GM21515 (cell line): ENCODE results near the gene SORL1-AS1.

Source experiments
- ATAC-seq: cut with Tn5 transposase; IDR thresholded peaks from one replicate; pipeline ENCODE4 v1.9.1; 2021; ENCODE audit not compliant: unreplicated experiment

SORL1-AS1 gene

DNA sequence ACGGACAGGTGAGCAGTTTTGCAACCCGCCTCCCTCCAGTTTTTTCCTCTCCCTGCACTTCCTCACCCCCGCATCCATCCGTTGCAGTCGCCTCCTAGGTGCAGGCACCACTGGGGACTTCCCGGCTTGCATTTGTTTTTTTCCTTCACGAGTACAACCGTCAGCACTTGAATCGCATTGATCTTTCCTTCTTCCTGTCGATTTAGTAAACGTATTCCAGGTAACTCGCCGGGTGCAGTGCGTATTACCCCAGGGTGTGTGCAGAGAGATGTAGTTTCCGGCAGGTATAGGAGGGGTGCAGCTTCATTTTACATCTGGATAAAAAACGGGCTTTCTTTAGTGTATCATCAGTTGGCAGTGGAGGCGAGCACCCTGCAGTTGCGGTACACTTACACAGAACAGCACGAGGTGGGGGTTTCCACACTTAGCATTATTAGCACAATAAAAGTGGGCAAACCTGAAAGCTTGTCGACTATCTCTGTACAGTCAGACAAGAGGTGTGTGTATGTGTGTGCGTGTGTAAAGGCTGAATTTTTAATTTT, at the start of gene SORL1-AS1:
SORL1-AS1 (minus strand) TSS at position 359 of the 542 bp plus-strand sequence.
- ATAC-seq, result peak; percentile 19

DNA sequence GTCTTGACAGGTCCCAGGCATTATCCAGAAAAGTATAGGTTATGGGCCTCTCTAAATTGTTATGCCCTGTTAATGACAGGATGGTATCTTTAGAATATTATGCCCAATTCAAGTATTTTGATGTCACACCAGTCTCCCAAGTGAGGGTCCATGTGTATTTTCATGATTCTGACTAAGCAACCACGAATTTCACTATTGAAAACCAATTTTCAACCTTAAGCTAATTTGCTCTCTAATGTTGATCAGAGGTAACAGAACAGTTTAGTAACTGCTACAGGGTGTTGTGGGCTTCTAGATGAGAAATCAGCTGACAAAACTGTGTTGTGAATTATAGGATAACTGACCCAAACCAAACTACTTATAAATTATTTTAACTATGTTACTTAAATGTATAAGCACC, 48.0 kb upstream of the SORL1-AS1 start:
- ATAC-seq, result no peak

- ATAC-seq, result no peak
These were observed 47.5 kb upstream of the SORL1-AS1 start for GRCh38 chr11:121500275-121500674.

DNA sequence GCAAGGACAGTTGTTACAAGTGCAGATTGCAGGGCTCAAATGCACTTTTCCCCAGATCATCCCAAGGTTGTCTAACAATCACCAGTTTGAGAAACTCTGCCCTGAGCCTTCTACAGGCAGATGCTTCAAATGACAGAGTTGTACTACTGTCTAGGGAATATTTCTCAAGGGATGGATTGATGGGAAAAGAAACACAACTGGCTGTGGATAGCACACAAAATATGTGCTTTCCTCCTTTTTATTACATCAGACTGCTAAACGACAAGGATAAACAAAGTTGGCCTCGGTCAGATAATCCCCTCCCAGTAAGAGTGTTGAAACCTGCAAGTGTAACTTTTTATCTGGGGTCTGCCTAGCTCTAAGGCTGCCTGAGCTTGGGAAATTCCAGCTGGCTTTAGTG, 46.6 kb upstream of the SORL1-AS1 start:
- ATAC-seq, result no peak

- no peak for ATAC-seq
These were observed 44.6 kb upstream of the SORL1-AS1 start for GRCh38 chr11:121497176-121497998.

- ATAC-seq, result peak; percentile 63
These were observed 41.8 kb upstream of the SORL1-AS1 start for GRCh38 chr11:121494355-121495099.

DNA sequence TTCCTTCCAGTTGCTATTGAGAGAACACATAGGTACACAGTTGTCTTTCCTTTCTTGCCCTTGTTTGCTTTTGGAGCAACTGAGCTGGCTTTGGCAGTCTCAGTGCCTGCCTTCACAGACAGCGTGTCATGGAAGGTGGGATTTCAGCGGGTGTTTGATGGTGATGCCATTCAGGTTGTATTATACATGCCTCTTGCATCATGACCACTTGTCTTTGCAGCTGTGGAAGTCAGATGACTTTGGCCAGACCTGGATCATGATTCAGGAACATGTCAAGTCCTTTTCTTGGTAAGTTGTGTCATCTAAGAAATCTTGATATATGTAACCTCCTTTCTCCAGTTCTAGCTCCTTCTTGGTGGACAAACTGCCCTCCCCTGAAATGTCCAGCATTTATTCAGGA, 37.1 kb upstream of the SORL1-AS1 start:
- ATAC-seq, result no peak

DNA sequence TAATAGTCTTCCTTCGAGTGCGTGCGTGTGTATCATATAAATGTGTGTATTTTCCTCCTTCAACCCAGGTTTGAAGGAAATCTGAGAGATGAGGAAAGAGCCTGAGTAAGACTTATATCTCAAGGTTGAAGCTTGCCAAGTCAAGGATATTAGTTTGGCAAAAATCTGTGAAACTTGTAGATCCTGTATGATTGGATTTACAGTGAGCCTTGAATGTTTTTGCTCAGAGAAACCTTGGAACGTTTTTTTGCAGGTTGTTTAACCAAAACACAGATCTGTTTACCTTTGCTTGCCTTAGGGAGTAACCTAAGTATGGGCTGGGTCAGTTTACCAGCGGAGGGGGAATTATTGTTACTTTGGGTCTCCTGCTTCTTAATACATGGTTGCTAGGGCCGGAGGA, 35.9 kb upstream of the SORL1-AS1 start:
- ATAC-seq, result no peak

- ATAC-seq, result no peak
These were observed 35.4 kb upstream of the SORL1-AS1 start for GRCh38 chr11:121488170-121488569.

DNA sequence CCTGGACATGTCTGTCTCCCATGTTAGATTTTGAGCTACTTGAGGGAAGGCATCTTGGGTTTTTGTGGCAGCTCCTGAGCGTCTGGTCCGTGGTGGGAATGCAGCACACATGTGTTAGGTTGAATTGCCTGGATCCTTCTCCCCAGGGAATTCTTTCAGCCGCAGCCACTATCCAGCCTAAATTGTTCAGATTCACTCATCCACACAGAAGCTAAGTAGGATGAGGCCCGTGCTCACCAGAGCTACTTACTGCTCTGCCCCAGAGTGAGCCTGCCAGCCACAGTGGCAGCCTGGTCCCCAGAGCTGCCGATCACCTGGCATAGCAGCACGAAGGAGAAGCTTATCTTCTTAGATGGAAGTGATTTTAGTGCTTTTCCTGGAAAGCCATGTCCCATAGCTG, 34.4 kb upstream of the SORL1-AS1 start:
- no peak for ATAC-seq

DNA sequence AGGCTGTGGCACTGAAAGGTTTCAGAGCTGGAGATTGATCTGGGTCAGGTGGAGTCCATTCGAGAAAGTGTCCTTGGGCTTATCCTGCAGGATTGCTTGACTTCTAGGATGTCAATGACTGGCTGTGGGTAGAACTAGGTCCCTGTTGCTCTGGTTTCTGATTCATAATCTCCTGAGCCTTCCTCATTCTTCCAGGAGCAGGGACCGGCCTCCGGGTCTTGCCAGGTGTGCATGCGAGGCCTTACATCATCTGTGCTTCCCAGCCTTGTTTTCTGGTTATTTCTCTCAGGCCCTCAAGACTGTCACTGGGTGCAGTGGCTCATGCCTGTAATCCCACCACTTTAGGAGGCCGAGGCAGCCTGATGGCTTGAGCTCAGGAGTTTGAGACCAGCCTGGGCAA, 33.3 kb upstream of the SORL1-AS1 start:
- no peak for ATAC-seq

- no peak for ATAC-seq
These were observed 32.4 kb upstream of the SORL1-AS1 start for GRCh38 chr11:121485216-121485615.

DNA sequence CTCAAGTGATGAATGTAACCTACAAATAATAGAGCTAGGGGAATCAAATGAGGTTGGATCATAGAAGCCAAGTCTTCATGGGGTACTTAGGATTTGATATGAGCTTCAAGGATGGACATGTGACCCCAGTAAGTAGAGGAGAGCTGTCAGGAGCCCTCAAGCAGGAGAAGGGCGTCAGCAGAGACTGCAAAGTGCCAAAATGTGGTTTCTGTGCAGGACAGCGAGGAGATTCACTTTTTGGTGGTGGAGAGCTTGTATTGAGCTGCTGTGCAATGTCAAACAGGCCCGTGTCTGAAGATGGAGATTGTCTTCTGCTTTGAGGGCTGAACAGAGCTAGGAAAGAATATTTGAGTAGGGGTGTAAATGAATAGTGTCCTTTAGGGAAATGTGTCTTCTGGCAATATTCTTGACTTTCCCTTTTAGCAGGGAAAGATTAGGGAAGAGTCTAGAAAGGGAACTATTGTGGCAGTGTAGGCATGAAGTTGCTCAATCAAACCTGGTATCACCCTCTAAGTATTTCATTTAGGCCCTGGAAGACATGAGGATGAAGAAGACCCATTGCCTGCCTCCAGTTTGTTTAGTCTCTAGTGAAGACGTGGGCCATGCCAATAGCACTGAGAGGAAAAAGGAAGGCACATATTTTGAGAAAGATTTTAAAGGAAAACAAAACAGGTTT, 31.2 kb upstream of the SORL1-AS1 start:
- ATAC-seq, result no peak

DNA sequence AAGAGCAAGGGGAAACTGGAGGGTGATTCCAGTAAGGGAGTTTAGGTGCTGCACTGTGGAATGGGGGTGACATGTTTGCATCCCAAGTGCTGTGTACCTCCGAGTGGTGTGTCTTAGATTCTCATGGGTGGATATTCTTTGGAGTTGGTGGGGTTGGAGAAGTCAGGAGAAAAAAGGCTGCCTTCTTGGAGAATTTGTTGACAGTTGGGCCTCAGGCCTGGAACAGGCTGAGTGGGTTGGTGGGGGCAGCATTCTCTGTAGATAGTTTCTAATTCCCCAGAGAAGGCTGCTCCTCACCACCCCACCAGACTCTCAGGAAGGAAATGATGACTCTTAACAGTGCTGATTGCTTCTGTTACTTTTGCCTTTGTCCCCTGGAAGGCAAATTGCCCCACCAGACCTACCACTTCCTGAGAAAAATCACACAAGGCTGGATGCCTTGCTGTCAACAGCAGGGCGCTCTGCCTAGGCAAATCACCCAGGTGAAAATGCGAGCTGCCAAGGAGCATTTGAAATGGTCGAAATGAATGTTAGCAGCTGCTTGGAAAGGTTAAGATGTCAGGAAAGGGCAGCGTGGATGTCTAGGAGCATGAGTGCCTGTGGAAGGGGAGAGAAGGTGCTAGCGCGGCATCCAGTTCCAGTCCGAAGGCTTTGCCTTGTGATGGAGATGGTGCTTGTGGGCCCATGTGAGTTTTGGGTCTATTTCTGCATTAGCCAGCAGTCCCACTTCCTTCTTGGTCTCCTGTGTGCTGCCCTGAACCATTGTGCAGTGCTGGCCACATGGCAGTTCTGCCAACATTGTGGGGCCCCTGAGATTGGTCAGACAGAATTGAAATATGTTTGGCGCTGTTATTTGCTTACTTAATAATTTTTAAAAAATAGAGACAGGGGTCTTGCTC, 29.7 kb upstream of the SORL1-AS1 start:
- ATAC-seq, result peak; percentile 78

DNA sequence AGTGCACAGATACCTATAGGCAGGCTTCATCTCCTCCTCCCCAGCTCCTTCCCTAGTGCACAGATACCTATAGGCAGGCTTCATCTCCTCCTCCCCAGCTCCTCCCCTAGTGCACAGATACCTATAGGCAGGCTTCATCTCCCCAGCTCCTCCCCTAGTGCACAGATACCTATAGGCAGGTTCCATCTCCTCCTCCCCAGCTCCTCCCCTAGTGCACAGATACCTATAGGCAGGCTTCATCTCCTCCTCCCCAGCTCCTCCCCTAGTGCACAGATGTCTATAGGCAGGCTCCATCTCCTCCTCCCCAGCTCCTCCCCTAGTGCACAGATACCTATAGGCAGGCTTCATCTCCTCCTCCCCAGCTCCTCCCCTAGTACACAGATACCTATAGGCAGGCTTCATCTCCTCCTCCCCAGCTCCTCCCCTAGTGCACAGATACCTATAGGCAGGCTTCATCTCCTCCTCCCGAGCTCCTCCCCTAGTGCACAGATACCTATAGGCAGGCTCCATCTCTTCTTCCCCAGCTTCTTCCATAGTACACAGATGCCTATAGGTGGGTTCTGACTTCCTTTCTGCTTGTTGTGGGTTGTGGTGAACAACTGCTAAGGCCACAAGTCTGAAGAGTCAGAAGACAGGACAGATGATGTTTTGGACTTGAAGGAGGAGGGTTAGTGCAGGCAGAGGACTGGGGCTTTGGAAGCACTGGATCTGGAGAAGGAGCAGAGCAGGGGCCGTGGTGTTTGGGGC, 28.9 kb upstream of the SORL1-AS1 start:
- peak; percentile 56 for ATAC-seq

GRCh38 chr11:121479698-121480238, 27.0 kb upstream of the SORL1-AS1 start:
- no peak for ATAC-seq

DNA sequence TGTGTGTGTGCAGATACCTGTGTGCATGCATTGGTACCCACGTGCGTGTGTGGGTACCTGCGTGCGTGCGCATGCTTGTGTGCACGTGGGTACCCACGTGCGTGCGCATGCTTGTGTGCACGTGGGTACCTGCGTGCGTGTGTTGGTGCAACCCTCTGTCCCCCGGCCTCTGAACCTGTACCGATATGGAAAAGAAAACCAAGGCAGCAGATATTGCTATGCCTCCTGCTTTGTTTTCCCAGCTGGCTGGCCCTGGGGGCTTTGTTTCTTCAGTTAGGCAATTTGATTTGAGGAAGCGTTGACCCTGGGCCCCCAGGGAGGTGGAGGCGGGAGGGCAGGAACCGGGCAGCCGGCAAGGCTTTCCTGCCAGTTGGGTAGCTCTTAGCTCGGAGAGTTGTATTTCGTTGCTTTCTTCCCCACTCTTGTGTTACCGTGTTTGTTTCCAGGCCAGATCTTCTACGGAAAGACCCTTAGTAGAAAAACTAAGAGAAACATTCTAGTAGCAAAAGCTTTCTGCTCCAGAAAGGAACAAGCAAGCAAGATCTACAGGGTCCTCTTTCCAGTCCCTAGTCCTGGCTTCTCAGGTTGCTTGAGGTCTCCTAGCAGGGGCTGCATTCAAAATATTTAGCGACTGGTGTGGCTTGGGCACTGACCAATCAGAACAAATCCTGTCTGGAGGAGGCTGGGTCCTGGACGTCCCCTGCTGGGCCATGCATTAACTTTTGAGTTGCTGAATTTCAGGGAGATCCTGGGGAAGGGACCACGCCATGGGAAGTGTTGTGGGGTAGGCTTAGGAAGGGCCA, 26.3 kb upstream of the SORL1-AS1 start:
- ATAC-seq, result no peak

- no peak for ATAC-seq
These were observed 25.6 kb upstream of the SORL1-AS1 start for GRCh38 chr11:121478226-121478894.
